ENCODE results near the gene SPOCK1. TPM values are rescaled to one million over a fixed set of nuclear protein-coding genes. Genes with fewer than 3 reads are reported as not detected.
A peak's percentile ranks its signal among the peaks of the same experiment; 100 is the strongest.

The SPOCK1 gene
- total and polyA plus RNA-seq, 2 of the 4 experiments (the other 2 are of a cell fraction), result 5.0 to 20.3 TPM

- H3K4me3 ChIP-seq (ENCODE audit: insufficient read depth, low read depth, low read length), result no peak overlapping the region
- no peaks in the 10 kb centered on the region for H3K9me3 ChIP-seq (ENCODE audit: control insufficient read depth, insufficient read depth, low read length)
- intact Hi-C loops (cut with micrococcal nuclease), result loop anchor here (2.0 to 5.0 kb wide), 2 partner anchors 418 to 860 kb away; no protein-coding TSS in a partner anchor
- H3K9me1 ChIP-seq (ENCODE audit: insufficient read depth, low read length), result no peaks in the 10 kb centered on the region
- DNase-seq (peak; percentile 78), ATAC-seq (ENCODE audit: low read depth) (peak; percentile 96)
- no peak overlapping the region for H4K5ac ChIP-seq (ENCODE audit: low read depth, low read length)
- dilution Hi-C loops (cut with HindIII; ENCODE audit: low sequenced_read_pairs, unreplicated experiment), result no loop called here
- POLR2A ChIA-PET (ENCODE audit: unreplicated experiment), result no interaction called here
- H3K27me3 ChIP-seq (ENCODE audit: control insufficient read depth, insufficient read depth, low read length), result no peaks in the 10 kb centered on the region; the same call in 1 of the 2 replicates
- H3K4ac ChIP-seq (ENCODE audit: low read depth, low read length), result no peak overlapping the region
- H2BK5ac ChIP-seq (ENCODE audit: low read depth, low read length, poor library complexity, severe bottlenecking), result no peak overlapping the region
- H2AK5ac ChIP-seq (ENCODE audit: low read depth, low read length), result no peak overlapping the region
- TF ChIP-seq MAFK (IDR thresholded peaks at IDR 0.05; ENCODE audit: low read depth, low read length) (peak; percentile 73), SMC3 (IDR thresholded peaks at IDR 0.05; ENCODE audit: low read depth, low read length) (peak; percentile 71), RFX5 (IDR thresholded peaks at IDR 0.05; ENCODE audit: low read depth, low read length) (no peak), USF2 (IDR thresholded peaks at IDR 0.05; ENCODE audit: low read depth, low read length) (no peak), RCOR1 (IDR thresholded peaks at IDR 0.05; ENCODE audit: insufficient replicate concordance, low read length) (no peak), FOS (IDR thresholded peaks at IDR 0.05; ENCODE audit: low read depth, low read length) (0 out of 2 replicates have a peak, but pooled peaks have one; percentile 32), RAD21 (IDR thresholded peaks at IDR 0.05; ENCODE audit: low read length) (peak; percentile 67), CHD1 (IDR thresholded peaks at IDR 0.05; ENCODE audit: low read depth, low read length) (no peak), NFE2L2 (IDR thresholded peaks at IDR 0.05; ENCODE audit: low read depth, low read length) (no peak), MXI1 (IDR thresholded peaks at IDR 0.05; ENCODE audit: borderline replicate concordance, low read depth, low read length) (no peak), POLR2A (IDR thresholded peaks at IDR 0.05; ENCODE audit: low read depth, low read length) (no peak), MAZ (IDR thresholded peaks at IDR 0.05; ENCODE audit: borderline replicate concordance, low read depth, low read length) (no peak), CEBPB (IDR thresholded peaks at IDR 0.05; ENCODE audit: low read depth, low read length) (peak; percentile 56; the same call in 1 of the 2 replicates), BHLHE40 (IDR thresholded peaks at IDR 0.05; ENCODE audit: low read depth, low read length) (no peak)
- TF ChIP-seq, protein P1, sequence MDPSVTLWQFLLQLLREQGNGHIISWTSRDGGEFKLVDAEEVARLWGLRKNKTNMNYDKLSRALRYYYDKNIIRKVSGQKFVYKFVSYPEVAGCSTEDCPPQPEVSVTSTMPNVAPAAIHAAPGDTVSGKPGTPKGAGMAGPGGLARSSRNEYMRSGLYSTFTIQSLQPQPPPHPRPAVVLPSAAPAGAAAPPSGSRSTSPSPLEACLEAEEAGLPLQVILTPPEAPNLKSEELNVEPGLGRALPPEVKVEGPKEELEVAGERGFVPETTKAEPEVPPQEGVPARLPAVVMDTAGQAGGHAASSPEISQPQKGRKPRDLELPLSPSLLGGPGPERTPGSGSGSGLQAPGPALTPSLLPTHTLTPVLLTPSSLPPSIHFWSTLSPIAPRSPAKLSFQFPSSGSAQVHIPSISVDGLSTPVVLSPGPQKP (IDR thresholded peaks at IDR 0.05; ENCODE audit: borderline replicate concordance, low read depth, low read length), result no peak
- TF ChIP-seq, protein P2, sequence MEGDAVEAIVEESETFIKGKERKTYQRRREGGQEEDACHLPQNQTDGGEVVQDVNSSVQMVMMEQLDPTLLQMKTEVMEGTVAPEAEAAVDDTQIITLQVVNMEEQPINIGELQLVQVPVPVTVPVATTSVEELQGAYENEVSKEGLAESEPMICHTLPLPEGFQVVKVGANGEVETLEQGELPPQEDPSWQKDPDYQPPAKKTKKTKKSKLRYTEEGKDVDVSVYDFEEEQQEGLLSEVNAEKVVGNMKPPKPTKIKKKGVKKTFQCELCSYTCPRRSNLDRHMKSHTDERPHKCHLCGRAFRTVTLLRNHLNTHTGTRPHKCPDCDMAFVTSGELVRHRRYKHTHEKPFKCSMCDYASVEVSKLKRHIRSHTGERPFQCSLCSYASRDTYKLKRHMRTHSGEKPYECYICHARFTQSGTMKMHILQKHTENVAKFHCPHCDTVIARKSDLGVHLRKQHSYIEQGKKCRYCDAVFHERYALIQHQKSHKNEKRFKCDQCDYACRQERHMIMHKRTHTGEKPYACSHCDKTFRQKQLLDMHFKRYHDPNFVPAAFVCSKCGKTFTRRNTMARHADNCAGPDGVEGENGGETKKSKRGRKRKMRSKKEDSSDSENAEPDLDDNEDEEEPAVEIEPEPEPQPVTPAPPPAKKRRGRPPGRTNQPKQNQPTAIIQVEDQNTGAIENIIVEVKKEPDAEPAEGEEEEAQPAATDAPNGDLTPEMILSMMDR (conservative IDR thresholded peaks at IDR 0.05; ENCODE audit: low read depth, low read length), result peak; percentile 66
- no peak overlapping the region for H2BK15ac ChIP-seq (ENCODE audit: low read depth, low read length)
- no peak overlapping the region for H3K23ac ChIP-seq (ENCODE audit: low read depth, low read length)
- CTCF ChIA-PET, result no interaction called here
- no peak overlapping the region for H2BK120ac ChIP-seq (ENCODE audit: low read depth, low read length)
- H3K27ac ChIP-seq (ENCODE audit: insufficient read depth, low read length), result no peak overlapping the region
- H4K8ac ChIP-seq (ENCODE audit: low read depth in 2 of 2, low read length in 2 of 2), result no peak overlapping the region
- H4K91ac ChIP-seq (ENCODE audit: insufficient read depth, low read depth, low read length), result no peak overlapping the region
- WGBS, 2 experiments (ENCODE audit: extremely low coverage in 2 of 2, insufficient read length in 1 of 2), result 33% methylated on average over 1 of the region's 3 CpGs; no CpG with 5 or more reads in 1 of the 2 experiments
- in situ Hi-C loops (cut with MboI; ENCODE audit: low sequenced_read_pairs), result no loop called here
- no peaks in the 10 kb centered on the region for H3K36me3 ChIP-seq (ENCODE audit: control insufficient read depth, insufficient read depth, low read length)
- no peak overlapping the region for H2BK20ac ChIP-seq (ENCODE audit: low read depth, low read length)
- no peak overlapping the region for H3K9ac ChIP-seq (ENCODE audit: low read depth, low read length)
- no peak overlapping the region for H2AFZ ChIP-seq (replicated peaks; ENCODE audit: low read length, poor library complexity)
- H3K18ac ChIP-seq (ENCODE audit: low read depth, low read length), result no peak overlapping the region
- H3K4me1 ChIP-seq (ENCODE audit: control insufficient read depth, insufficient read depth, low read length), result 0 out of 2 replicates have a peak, but pooled peaks cover 2% of the 10 kb centered on the region
- no peaks in the 10 kb centered on the region for H3K79me1 ChIP-seq (ENCODE audit: low read depth in 1 of 2, low read length in 2 of 2)
- no peak overlapping the region for H3K56ac ChIP-seq (ENCODE audit: extremely low read depth, insufficient read depth, low read length)
- H4K20me1 ChIP-seq (ENCODE audit: insufficient read depth, low read length), result no peaks in the 10 kb centered on the region
- BruUV-seq (replicated peaks), result no TSS peak
- H3K4me2 ChIP-seq (ENCODE audit: low read depth, low read length), result no peak overlapping the region
- H3K14ac ChIP-seq (replicated peaks; ENCODE audit: low read depth, low read length), result no peak overlapping the region
- H2AK9ac ChIP-seq (replicated peaks; ENCODE audit: low read depth, low read length, poor library complexity), result no peak overlapping the region
Observed at GRCh38 chr5:137220523-137220927, 278.6 kb downstream of the SPOCK1 start.

Measured in IMR-90 (cell line).